A549 (cell line): ENCODE results near the gene SLC9A3.

Source experiments
- EHMT2 ChIP-seq: fragments of 200-600 bp; sonication (generic); IDR thresholded peaks from 2 replicates; pipeline ENCODE4 v1.6.1; 2016; ENCODE audit warnings: antibody characterized with exemption, low read depth, mild to moderate bottlenecking, moderate library complexity
- TF ChIP-seq, protein P1 (sequence below): fragments of 200-600 bp; sonication (generic); IDR thresholded peaks from 2 replicates; pipeline ENCODE4 v1.6.1; 2016; ENCODE audit warnings: antibody characterized with exemption, mild to moderate bottlenecking, moderate library complexity

DNA sequence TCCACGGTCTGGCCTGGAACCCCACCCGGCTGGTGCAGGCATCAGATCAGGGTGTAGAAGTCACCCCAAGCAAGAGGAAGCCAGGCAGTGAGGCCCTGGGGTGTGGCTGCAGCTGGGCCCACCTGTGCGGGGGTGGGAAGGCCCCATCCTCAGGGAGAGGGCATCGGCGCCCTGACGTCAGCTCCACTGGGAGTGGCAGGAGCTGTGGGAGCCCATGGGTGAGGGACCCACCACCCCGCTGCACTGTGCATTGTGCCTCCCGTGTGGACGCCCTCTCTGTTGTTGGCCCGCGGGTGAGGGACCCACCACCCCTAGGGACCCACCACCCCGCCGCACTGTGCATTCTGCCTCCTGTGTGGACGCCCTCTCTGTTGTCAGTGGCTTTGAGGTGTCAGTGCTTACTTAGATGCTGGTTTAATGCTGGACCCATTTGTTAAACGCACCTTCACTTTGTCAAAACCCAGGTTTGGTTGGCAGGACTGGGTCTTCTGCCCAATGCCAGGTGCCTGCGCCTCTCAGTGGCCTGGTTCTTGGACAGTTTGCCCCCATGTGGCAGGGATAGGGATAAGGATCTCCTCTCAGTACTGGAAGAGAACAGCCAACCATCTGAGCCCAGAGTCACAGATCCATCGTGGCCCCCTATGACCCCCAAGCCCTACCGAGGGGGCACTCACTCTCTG, 88.1 kb downstream of the SLC9A3 start:
- TF ChIP-seq EHMT2, result no peak
- TF ChIP-seq, protein P1, sequence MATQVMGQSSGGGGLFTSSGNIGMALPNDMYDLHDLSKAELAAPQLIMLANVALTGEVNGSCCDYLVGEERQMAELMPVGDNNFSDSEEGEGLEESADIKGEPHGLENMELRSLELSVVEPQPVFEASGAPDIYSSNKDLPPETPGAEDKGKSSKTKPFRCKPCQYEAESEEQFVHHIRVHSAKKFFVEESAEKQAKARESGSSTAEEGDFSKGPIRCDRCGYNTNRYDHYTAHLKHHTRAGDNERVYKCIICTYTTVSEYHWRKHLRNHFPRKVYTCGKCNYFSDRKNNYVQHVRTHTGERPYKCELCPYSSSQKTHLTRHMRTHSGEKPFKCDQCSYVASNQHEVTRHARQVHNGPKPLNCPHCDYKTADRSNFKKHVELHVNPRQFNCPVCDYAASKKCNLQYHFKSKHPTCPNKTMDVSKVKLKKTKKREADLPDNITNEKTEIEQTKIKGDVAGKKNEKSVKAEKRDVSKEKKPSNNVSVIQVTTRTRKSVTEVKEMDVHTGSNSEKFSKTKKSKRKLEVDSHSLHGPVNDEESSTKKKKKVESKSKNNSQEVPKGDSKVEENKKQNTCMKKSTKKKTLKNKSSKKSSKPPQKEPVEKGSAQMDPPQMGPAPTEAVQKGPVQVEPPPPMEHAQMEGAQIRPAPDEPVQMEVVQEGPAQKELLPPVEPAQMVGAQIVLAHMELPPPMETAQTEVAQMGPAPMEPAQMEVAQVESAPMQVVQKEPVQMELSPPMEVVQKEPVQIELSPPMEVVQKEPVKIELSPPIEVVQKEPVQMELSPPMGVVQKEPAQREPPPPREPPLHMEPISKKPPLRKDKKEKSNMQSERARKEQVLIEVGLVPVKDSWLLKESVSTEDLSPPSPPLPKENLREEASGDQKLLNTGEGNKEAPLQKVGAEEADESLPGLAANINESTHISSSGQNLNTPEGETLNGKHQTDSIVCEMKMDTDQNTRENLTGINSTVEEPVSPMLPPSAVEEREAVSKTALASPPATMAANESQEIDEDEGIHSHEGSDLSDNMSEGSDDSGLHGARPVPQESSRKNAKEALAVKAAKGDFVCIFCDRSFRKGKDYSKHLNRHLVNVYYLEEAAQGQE, result no peak
